ENCODE measurements around the gene SUN2.

DNA sequence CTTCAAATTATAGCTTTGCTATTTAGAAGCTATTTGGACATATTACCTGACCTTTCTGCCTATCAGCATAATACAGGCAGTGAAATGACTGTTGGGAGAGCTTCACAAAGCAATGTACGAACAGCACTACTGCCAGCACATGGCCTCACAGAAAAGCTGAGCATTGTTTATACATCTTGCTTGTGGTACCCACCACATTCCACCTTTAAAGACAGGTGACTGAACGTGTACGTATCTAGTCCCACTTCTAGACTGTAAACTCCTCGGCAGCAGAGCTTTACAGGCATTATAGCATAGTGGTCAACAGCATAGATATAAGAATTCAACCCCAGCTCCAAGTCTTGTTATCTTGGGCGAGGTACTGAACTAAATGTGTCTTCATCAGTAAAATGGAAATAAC lies 56.7 kb downstream of the SUN2 start:
- TF ChIP-seq CTCF (IDR thresholded peaks at IDR 0.05), result no peak
- no peak for TF ChIP-seq POLR2A (IDR thresholded peaks at IDR 0.05)
- TF ChIP-seq POLR2AphosphoS5 (IDR thresholded peaks at IDR 0.05), result no peak
- no peak for TF ChIP-seq EP300 (IDR thresholded peaks at IDR 0.05)
